SJCRH30 (cell line): Measurements from ENCODE around the gene CCDC142. TPM values are rescaled to one million over a fixed set of nuclear protein-coding genes. Genes with fewer than 3 reads are reported as not detected.
"Not testable (repeated sequence)": the region's sequence is repeated elsewhere in the genome, so short reads cannot be mapped to it uniquely, and the experiment has no call there.

ENCODE experiments used
- DNase-seq, 2 experiments: peaks; one replicate each; pipeline ENCODE4 v3.0.0-alpha.2; 2015 to 2020
- H3K27ac ChIP-seq: fragments of 250-450 bp; sonication (Bioruptor Pico); 2 replicates; pipeline ENCODE4 v1.5.1; 2020; ENCODE audit warnings: mild to moderate bottlenecking, moderate library complexity
- H3K27me3 ChIP-seq: fragments of 250-450 bp; sonication (Bioruptor Pico); 2 replicates; pipeline ENCODE4 v1.5.1; 2020; ENCODE audit warnings: mild to moderate bottlenecking, moderate library complexity
- H3K36me3 ChIP-seq: fragments of 250-450 bp; sonication (Bioruptor Pico); 2 replicates; pipeline ENCODE4 v1.5.1; 2020; ENCODE audit warnings: mild to moderate bottlenecking, moderate library complexity
- H3K4me1 ChIP-seq: fragments of 250-450 bp; sonication (Bioruptor Pico); 2 replicates; pipeline ENCODE4 v1.5.1; 2020; ENCODE audit warnings: mild to moderate bottlenecking, moderate library complexity
- H3K4me3 ChIP-seq: fragments of 250-450 bp; sonication (Bioruptor Pico); 2 replicates; pipeline ENCODE4 v1.5.1; 2020; ENCODE audit warnings: mild to moderate bottlenecking, moderate library complexity
- H3K9me3 ChIP-seq: fragments of 250-450 bp; sonication (Bioruptor Pico); replicated peaks from 2 replicates; pipeline ENCODE4 v1.5.1; 2020; ENCODE audit warnings: mild to moderate bottlenecking, moderate library complexity
- total RNA-seq: library from RNA; depleted of rRNA; stranded (reverse); fragments of >200 nt; shearing (Covaris generic); gene quantifications from 2 replicates; pipeline ENCODE4 v1.2.3, GENCODE V29; 2014

Gene CCDC142
- total RNA-seq, 1 experiment from 2014 or later, result 24.0 TPM

GRCh38 chr2:74472086-74472944 lies 10.5 kb downstream of the CCDC142 start, which contains the start of gene MRPL53:
MRPL53 (minus strand) TSS chr2:74472680; CDS start chr2:74472660, 20 bp downstream.
- H3K27ac ChIP-seq, result peak within 1 kb of the TSS; percentile 76
- peaks cover 7% of the 10 kb centered on the region; the same call in 1 of the 2 replicates for H3K36me3 ChIP-seq
- no peaks in the 10 kb centered on the region for H3K9me3 ChIP-seq
- H3K4me3 ChIP-seq, result peak within 1 kb of the TSS; percentile 78
- H3K27me3 ChIP-seq, result no peaks in the 10 kb centered on the region
- H3K4me1 ChIP-seq, result peaks cover 3% of the 10 kb centered on the region; the same call in 1 of the 2 replicates
- DNase-seq, result peak; percentile 96 to 98

GRCh38 chr2:74471332-74472065 lies 11.3 kb downstream of the CCDC142 start:
- peak overlapping the region; percentile 76 for H3K27ac ChIP-seq
- H3K4me3 ChIP-seq, result peak overlapping the region; percentile 78
- peaks cover 7% of the 10 kb centered on the region; the same call in 1 of the 2 replicates for H3K36me3 ChIP-seq
- DNase-seq, result no peak
- no peaks in the 10 kb centered on the region for H3K27me3 ChIP-seq
- peaks cover 3% of the 10 kb centered on the region; the same call in 1 of the 2 replicates for H3K4me1 ChIP-seq
- H3K9me3 ChIP-seq, result no peaks in the 10 kb centered on the region

GRCh38 chr2:74470742-74471141 lies 12.1 kb downstream of the CCDC142 start:
- not testable (repeated sequence) for DNase-seq, H3K4me3 ChIP-seq, H3K27ac ChIP-seq, H3K36me3 ChIP-seq, H3K9me3 ChIP-seq, H3K4me1 ChIP-seq, H3K27me3 ChIP-seq

GRCh38 chr2:74464406-74464805 lies 18.4 kb downstream of the CCDC142 start:
- H3K27ac ChIP-seq, result peak overlapping the region; percentile 2; the same call in 1 of the 2 replicates
- no peaks in the 10 kb centered on the region for H3K27me3 ChIP-seq
- peak overlapping the region; percentile 83 for H3K4me3 ChIP-seq
- H3K36me3 ChIP-seq, result peaks cover 4% of the 10 kb centered on the region; the same call in 1 of the 2 replicates
- H3K4me1 ChIP-seq, result 0 out of 2 replicates have a peak, but pooled peaks cover 6% of the 10 kb centered on the region
- no peak for DNase-seq
- no peaks in the 10 kb centered on the region for H3K9me3 ChIP-seq

GRCh38 chr2:74462786-74463105 lies 20.1 kb downstream of the CCDC142 start:
- Histone ChIP-seq H3K27me3 (no peaks in the 10 kb centered on the region), H3K4me3 (no peak overlapping the region), H3K9me3 (no peaks in the 10 kb centered on the region), H3K4me1 (0 out of 2 replicates have a peak, but pooled peaks cover 6% of the 10 kb centered on the region), H3K27ac (no peak overlapping the region), H3K36me3 (peaks cover 4% of the 10 kb centered on the region; the same call in 1 of the 2 replicates)
- DNase-seq, result no peak

- Histone ChIP-seq H3K4me1 (0 out of 2 replicates have a peak, but pooled peaks cover 6% of the 10 kb centered on the region), H3K36me3 (peaks cover 4% of the 10 kb centered on the region; the same call in 1 of the 2 replicates), H3K27me3 (no peaks in the 10 kb centered on the region), H3K27ac (no peak overlapping the region), H3K4me3 (no peak overlapping the region), H3K9me3 (no peaks in the 10 kb centered on the region)
- DNase-seq, result no peak
Observed at GRCh38 chr2:74462054-74462785, 20.6 kb downstream of the CCDC142 start.

- H3K27me3 ChIP-seq, result no peaks in the 10 kb centered on the region
- no peaks in the 10 kb centered on the region for H3K9me3 ChIP-seq
- DNase-seq, result no peak
- H3K4me1 ChIP-seq, result peaks cover 11% of the 10 kb centered on the region
- H3K27ac ChIP-seq, result no peak overlapping the region
- H3K36me3 ChIP-seq, result peaks cover 4% of the 10 kb centered on the region; the same call in 1 of the 2 replicates
- H3K4me3 ChIP-seq, result no peak overlapping the region
Observed at GRCh38 chr2:74461187-74462053, 21.4 kb downstream of the CCDC142 start.

- not testable (repeated sequence) for H3K9me3 ChIP-seq, H3K4me1 ChIP-seq, H3K4me3 ChIP-seq, H3K27me3 ChIP-seq, H3K27ac ChIP-seq, H3K36me3 ChIP-seq, DNase-seq
Observed at GRCh38 chr2:74460187-74460586, 22.6 kb downstream of the CCDC142 start.

- not testable (repeated sequence) for H3K36me3 ChIP-seq, H3K9me3 ChIP-seq, H3K27ac ChIP-seq, H3K4me3 ChIP-seq, H3K27me3 ChIP-seq, DNase-seq, H3K4me1 ChIP-seq
Observed at GRCh38 chr2:74459503-74460118, 23.2 kb downstream of the CCDC142 start.

- Histone ChIP-seq H3K4me3 (peak overlapping the region; percentile 68), H3K27me3 (no peaks in the 10 kb centered on the region), H3K36me3 (peaks cover 4% of the 10 kb centered on the region; the same call in 1 of the 2 replicates), H3K27ac (peak overlapping the region; percentile 25), H3K4me1 (peaks cover 6% of the 10 kb centered on the region), H3K9me3 (no peaks in the 10 kb centered on the region)
- no peak for DNase-seq
Observed at GRCh38 chr2:74458938-74459363, 23.8 kb downstream of the CCDC142 start.

GRCh38 chr2:74458132-74458937 lies 24.5 kb downstream of the CCDC142 start, which contains the start of gene WBP1:
WBP1 (plus strand) TSS chr2:74458438; CDS start chr2:74458603, 165 bp downstream.
- Histone ChIP-seq H3K27me3 (no peaks in the 10 kb centered on the region), H3K27ac (peak within 1 kb of the TSS; percentile 65), H3K36me3 (peaks cover 4% of the 10 kb centered on the region; the same call in 1 of the 2 replicates), H3K4me1 (peaks cover 6% of the 10 kb centered on the region), H3K9me3 (no peaks in the 10 kb centered on the region), H3K4me3 (peak within 1 kb of the TSS; percentile 68)
- peak; percentile 100 for DNase-seq

GRCh38 chr2:74457549-74458131 lies 25.2 kb downstream of the CCDC142 start:
- DNase-seq, result peak; percentile 76 to 78
- Histone ChIP-seq H3K4me1 (peaks cover 7% of the 10 kb centered on the region), H3K36me3 (peaks cover under 1% of the 10 kb centered on the region; the same call in 1 of the 2 replicates), H3K9me3 (no peaks in the 10 kb centered on the region), H3K4me3 (peak overlapping the region; percentile 68), H3K27me3 (no peaks in the 10 kb centered on the region), H3K27ac (peak overlapping the region; percentile 65)
